Endothelial cell of umbilical vein (primary cell): ENCODE results near the gene LPP. TPM values are rescaled to one million over a fixed set of nuclear protein-coding genes. Genes with fewer than 3 reads are reported as not detected.

ENCODE experiments used
- BruUV-seq: library from RNA; stranded (reverse); fragments of 400-500 nt; replicated peaks from 2 replicates; lab custom pipeline; 2021; lab: Mats Ljungman, UMichigan
- CTCF ChIA-PET: fragments of 300-600, 350-600 bp; sonication (Branson Sonifier 250); formaldehyde crosslinking; loops from one replicate; lab custom pipeline; 2021; ENCODE audit warnings: antibody characterized with exemption, inconsistent platforms; lab: Charles Lee
- POLR2A ChIA-PET: fragments of 300-600, 350-600 bp; sonication (Branson Sonifier 250); formaldehyde crosslinking; loops from one replicate; lab custom pipeline; 2021; ENCODE audit warnings: antibody characterized with exemption, inconsistent platforms; lab: Charles Lee
- DNase-seq: peaks from one replicate; pipeline ENCODE4 v3.0.0-alpha.2; 2011; ENCODE audit warnings: low read depth, low spot score
- FAIRE-seq: peaks from 2 replicates; lab custom pipeline; 2011; peaks lifted over from hg19 to GRCh38; lab: Jason Lieb, UNC
- H2AFZ ChIP-seq: 2 replicates; pipeline ENCODE4 v1.6.0; 2012; ENCODE audit warnings: low read depth, low read length, control low read depth, inconsistent platforms
- H3K27ac ChIP-seq: 2 replicates; pipeline ENCODE4 v1.5.1; 2011; ENCODE audit warnings: low read depth, mild to moderate bottlenecking, control low read depth, low read length, moderate library complexity; ENCODE audit not compliant: insufficient read depth
- H3K27me3 ChIP-seq, 2 experiments: 2 replicates each; pipeline versions ENCODE4 v1.6.0 to v1.6.1; 2011; ENCODE audit warnings: low read length in 2 of 2, mixed read lengths in 1 of 2; ENCODE audit not compliant: control insufficient read depth in 2 of 2, insufficient read depth in 2 of 2
- H3K36me3 ChIP-seq, 2 experiments: 2 replicates in 1 of 2; 3 replicates in 1 of 2; pipeline ENCODE4 v1.5.1; 2011; ENCODE audit warnings: low read length in 2 of 2, mild to moderate bottlenecking in 1 of 2, moderate library complexity in 1 of 2; ENCODE audit not compliant: control insufficient read depth in 2 of 2, insufficient read depth in 2 of 2; ENCODE audit errors: extremely low read depth in 1 of 2
- H3K4me1 ChIP-seq: 3 replicates; pipeline ENCODE4 v1.5.1; 2011; ENCODE audit warnings: mild to moderate bottlenecking, low read length; ENCODE audit not compliant: control insufficient read depth, insufficient read depth; ENCODE audit errors: extremely low read depth
- H3K4me2 ChIP-seq: 2 replicates; pipeline ENCODE4 v1.6.1; 2011; ENCODE audit warnings: low read length, control low read depth, mixed read lengths; ENCODE audit not compliant: insufficient read depth
- H3K4me3 ChIP-seq, 3 experiments: fragments of 200-600 bp in 1 of 3; sonication (generic), shearing (Covaris generic) in 1 of 3; replicated peaks in 1 of 3; 2 replicates each; pipeline ENCODE4 v1.5.1; 2011 to 2016; ENCODE audit warnings: control low read depth in 3 of 3, low read length in 3 of 3, mild to moderate bottlenecking in 2 of 3, inconsistent platforms in 1 of 3, low read depth in 1 of 3, moderate library complexity in 1 of 3; ENCODE audit not compliant: insufficient read depth in 1 of 3
- H3K79me2 ChIP-seq: 2 replicates; pipeline ENCODE4 v1.6.0; 2012; ENCODE audit warnings: low read length, inconsistent platforms; ENCODE audit not compliant: control insufficient read depth, insufficient read depth
- H3K9ac ChIP-seq: replicated peaks from 2 replicates; pipeline ENCODE3; 2011; ENCODE audit warnings: low read length, control low read depth; ENCODE audit not compliant: insufficient read depth; ENCODE audit errors: extremely low read depth
- H3K9me1 ChIP-seq: replicated peaks from 3 replicates; pipeline ENCODE4 v1.6.0; 2011; ENCODE audit warnings: mild to moderate bottlenecking, low read length; ENCODE audit not compliant: control insufficient read depth, insufficient read depth; ENCODE audit errors: extremely low read depth
- H3K9me3 ChIP-seq: replicated peaks from 2 replicates; pipeline ENCODE4 v1.5.1; 2012; ENCODE audit warnings: low read length, inconsistent platforms; ENCODE audit not compliant: control insufficient read depth, insufficient read depth
- H4K20me1 ChIP-seq: replicated peaks from 2 replicates; pipeline ENCODE3; 2011; ENCODE audit warnings: mild to moderate bottlenecking, low read length; ENCODE audit not compliant: control insufficient read depth, insufficient read depth; ENCODE audit errors: extremely low read depth
- EZH2 ChIP-seq: IDR thresholded peaks from 2 replicates; pipeline ENCODE4 v1.6.1; 2012; ENCODE audit warnings: borderline replicate concordance, low read depth, mild to moderate bottlenecking, moderate library complexity, low read length, inconsistent platforms; ENCODE audit not compliant: severe bottlenecking
- FOS ChIP-seq: IDR thresholded peaks from 2 replicates; pipeline ENCODE4 v1.6.1; 2011; ENCODE audit warnings: mild to moderate bottlenecking, low read length, moderate library complexity, borderline replicate concordance; ENCODE audit not compliant: insufficient read depth
- GATA2 ChIP-seq: IDR thresholded peaks from 2 replicates; pipeline ENCODE4 v1.7.0; 2011; ENCODE audit warnings: low read depth, mild to moderate bottlenecking, moderate library complexity, mixed read lengths, low read length; ENCODE audit not compliant: insufficient read length, insufficient read depth
- JUN ChIP-seq: IDR thresholded peaks from 2 replicates; pipeline ENCODE4 v1.6.1; 2011; ENCODE audit warnings: borderline replicate concordance, low read depth; ENCODE audit not compliant: insufficient read length, insufficient read depth
- MYC ChIP-seq: IDR thresholded peaks from one replicate; pipeline ENCODE4 v1.6.1; 2011; ENCODE audit warnings: mild to moderate bottlenecking, low read depth, low read length
- POLR2A ChIP-seq: IDR thresholded peaks from 2 replicates; pipeline ENCODE4 v1.6.1; 2012; ENCODE audit warnings: low read depth, mild to moderate bottlenecking, control low read depth, low read length
- POLR2AphosphoS5 ChIP-seq: IDR thresholded peaks from 2 replicates; pipeline ENCODE4 v1.6.1; 2012; ENCODE audit warnings: low read depth, mild to moderate bottlenecking, control low read depth, low read length, moderate library complexity; ENCODE audit not compliant: insufficient read depth
- dilution Hi-C: fragments of 300-500 bp; cut with MboI; formaldehyde crosslinking; loops from one replicate; pipeline ENCODE4 v1.15.0; 2019; ENCODE audit warnings: low sequenced_read_pairs; ENCODE audit not compliant: extremely low pct_ligation_motif_present
- intact Hi-C: fragments of 100-400 bp; cut with micrococcal nuclease; formaldehyde crosslinking; loops from one replicate; pipeline ENCODE4 v1.10.0; 2022
- polyA plus RNA-seq, 4 experiments: library from polyadenylated mRNA; depleted of rRNA in 3 of 4; stranded (reverse) in 3 of 4; unstranded in 1 of 4; fragments of >200 nt; gene quantifications; 2 replicates each; pipeline versions ENCODE4 v1.2.1 to v1.2.3, GENCODE V29; 2011 to 2012; ENCODE audit warnings: missing spikeins in 1 of 4
- total RNA-seq: library from RNA; stranded (reverse); gene quantifications from 2 replicates; pipeline ENCODE4 v1.2.3, GENCODE V29; 2021
- TF ChIP-seq, protein P1 (sequence below), 2 donors: IDR thresholded peaks; 1 replicate in 1 of 2; 2 replicates in 1 of 2; pipeline ENCODE4 v1.5.1; 2011; ENCODE audit warnings: low read length in 2 of 2, mild to moderate bottlenecking in 2 of 2, moderate library complexity in 2 of 2, control low read depth in 1 of 2, inconsistent platforms in 1 of 2, low read depth in 1 of 2; ENCODE audit not compliant: insufficient read depth in 1 of 2; ENCODE audit errors: extremely low read depth in 1 of 2
- TF ChIP-seq, protein P2 (sequence below): IDR thresholded peaks from 2 replicates; pipeline ENCODE4 v1.6.1; 2011; ENCODE audit not compliant: insufficient read depth, insufficient read length

The LPP gene
- total and polyA plus RNA-seq, 2 donors (not counting 3 experiments of a cell fraction or from before 2014, with no cell fraction given): 16.9 to 153 TPM

DNA sequence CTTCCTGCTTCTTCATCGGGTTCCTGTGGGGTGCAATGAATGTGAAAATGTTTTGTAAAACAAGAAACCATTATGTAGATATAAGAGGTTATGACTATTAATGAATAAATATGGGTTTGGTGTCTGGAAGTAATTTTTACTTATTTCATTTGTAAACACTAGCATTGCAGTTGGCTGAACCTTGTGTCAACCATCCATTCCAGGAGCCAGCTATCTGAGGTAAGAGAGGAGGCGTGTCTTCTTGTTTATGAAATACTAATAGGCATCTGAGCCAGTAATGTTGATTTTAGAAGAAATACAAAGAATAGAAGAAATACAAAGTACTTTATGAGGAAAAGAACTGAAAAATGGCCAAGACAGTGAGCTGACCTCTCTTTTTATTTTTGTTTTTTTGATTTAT lies 187.5 kb downstream of the LPP start:
- TF ChIP-seq EZH2: no peak
- no peak for TF ChIP-seq JUN
- no peak for TF ChIP-seq MYC
- TF ChIP-seq FOS: no peak
- TF ChIP-seq GATA2: no peak
- TF ChIP-seq POLR2AphosphoS5: no peak
- TF ChIP-seq, protein P1, sequence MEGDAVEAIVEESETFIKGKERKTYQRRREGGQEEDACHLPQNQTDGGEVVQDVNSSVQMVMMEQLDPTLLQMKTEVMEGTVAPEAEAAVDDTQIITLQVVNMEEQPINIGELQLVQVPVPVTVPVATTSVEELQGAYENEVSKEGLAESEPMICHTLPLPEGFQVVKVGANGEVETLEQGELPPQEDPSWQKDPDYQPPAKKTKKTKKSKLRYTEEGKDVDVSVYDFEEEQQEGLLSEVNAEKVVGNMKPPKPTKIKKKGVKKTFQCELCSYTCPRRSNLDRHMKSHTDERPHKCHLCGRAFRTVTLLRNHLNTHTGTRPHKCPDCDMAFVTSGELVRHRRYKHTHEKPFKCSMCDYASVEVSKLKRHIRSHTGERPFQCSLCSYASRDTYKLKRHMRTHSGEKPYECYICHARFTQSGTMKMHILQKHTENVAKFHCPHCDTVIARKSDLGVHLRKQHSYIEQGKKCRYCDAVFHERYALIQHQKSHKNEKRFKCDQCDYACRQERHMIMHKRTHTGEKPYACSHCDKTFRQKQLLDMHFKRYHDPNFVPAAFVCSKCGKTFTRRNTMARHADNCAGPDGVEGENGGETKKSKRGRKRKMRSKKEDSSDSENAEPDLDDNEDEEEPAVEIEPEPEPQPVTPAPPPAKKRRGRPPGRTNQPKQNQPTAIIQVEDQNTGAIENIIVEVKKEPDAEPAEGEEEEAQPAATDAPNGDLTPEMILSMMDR (IDR thresholded peaks at IDR 0.05; ENCODE audit: extremely low read depth in 1 of 2, insufficient read depth in 1 of 2, low read depth in 1 of 2, low read length in 2 of 2): no peak
- TF ChIP-seq, protein P2, sequence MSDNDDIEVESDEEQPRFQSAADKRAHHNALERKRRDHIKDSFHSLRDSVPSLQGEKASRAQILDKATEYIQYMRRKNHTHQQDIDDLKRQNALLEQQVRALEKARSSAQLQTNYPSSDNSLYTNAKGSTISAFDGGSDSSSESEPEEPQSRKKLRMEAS: no peak
- TF ChIP-seq POLR2A: no peak
- no TSS peak for BruUV-seq

More for the DNA sequence above, 187.5 kb downstream of the LPP start:
- no peaks in the 10 kb centered on the region for H3K9me3 ChIP-seq
- FAIRE-seq (no peak), DNase-seq (no peak)
- intact Hi-C loops (no loop called here), dilution Hi-C loops (no loop called here)
- H2AFZ ChIP-seq: no peak overlapping the region
- H3K4me1 ChIP-seq: peaks cover 17% of the 10 kb centered on the region
- H3K27me3 ChIP-seq: no peaks in the 10 kb centered on the region
- H3K79me2 ChIP-seq: peaks cover 9% of the 10 kb centered on the region
- H3K36me3 ChIP-seq: no peaks in the 10 kb centered on the region
- no peak overlapping the region for H3K4me2 ChIP-seq
- H3K9me1 ChIP-seq: no peaks in the 10 kb centered on the region
- POLR2A ChIA-PET: no interaction called here
- H4K20me1 ChIP-seq: no peaks in the 10 kb centered on the region
- H3K4me3 ChIP-seq: no peak overlapping the region
- H3K27ac ChIP-seq: no peak overlapping the region
- CTCF ChIA-PET: no interaction called here
- no peak overlapping the region for H3K9ac ChIP-seq
